Effector CD4-positive, alpha-beta T cell (primary cell): ENCODE measurements around the gene MSANTD3.
A peak's percentile ranks its signal among the peaks of the same experiment; 100 is the strongest.

Source experiments
- DNase-seq: peaks from one replicate; pipeline ENCODE4 v3.0.0-alpha.2; 2020

Gene MSANTD3

GRCh38 chr9:100466829-100467221, 39.9 kb downstream of the MSANTD3 start:
- DNase-seq, result no peak

- no peak for DNase-seq
Observed at GRCh38 chr9:100468041-100468440, 41.1 kb downstream of the MSANTD3 start.

GRCh38 chr9:100472268-100472667, 45.3 kb downstream of the MSANTD3 start:
- DNase-seq, result no peak

- DNase-seq, result peak; percentile 5
Observed at GRCh38 chr9:100472788-100473275, 45.9 kb downstream of the MSANTD3 start, which contains the start of gene TMEFF1. Gene TMEFF1, plus strand, starts transcription at chr9:100473149. Its CDS starts 396 bp downstream, at chr9:100473545.

GRCh38 chr9:100473276-100474081, 46.5 kb downstream of the MSANTD3 start:
- no peak for DNase-seq

- no peak for DNase-seq
Observed at GRCh38 chr9:100474082-100474923, 47.4 kb downstream of the MSANTD3 start.

- DNase-seq, result no peak
Observed at GRCh38 chr9:100474924-100475276, 48.0 kb downstream of the MSANTD3 start.

- no peak for DNase-seq
Observed at GRCh38 chr9:100477241-100477640, 50.3 kb downstream of the MSANTD3 start.

- DNase-seq, result no peak
Observed at GRCh38 chr9:100478192-100478591, 51.2 kb downstream of the MSANTD3 start.

- DNase-seq, result no peak
Observed at GRCh38 chr9:100479820-100480219, 52.9 kb downstream of the MSANTD3 start.

GRCh38 chr9:100485196-100485595, 58.3 kb downstream of the MSANTD3 start:
- no peak for DNase-seq

- DNase-seq, result no peak
Observed at GRCh38 chr9:100486479-100487176, 59.7 kb downstream of the MSANTD3 start.

- no peak for DNase-seq
Observed at GRCh38 chr9:100488177-100488576, 61.2 kb downstream of the MSANTD3 start.

GRCh38 chr9:100489836-100490235, 62.9 kb downstream of the MSANTD3 start:
- DNase-seq, result no peak

- no peak for DNase-seq
Observed at GRCh38 chr9:100492952-100493351, 66.0 kb downstream of the MSANTD3 start.

- no peak for DNase-seq
Observed at GRCh38 chr9:100498592-100498991, 71.6 kb downstream of the MSANTD3 start.

- no peak for DNase-seq
Observed at GRCh38 chr9:100499460-100499859, 72.5 kb downstream of the MSANTD3 start.

GRCh38 chr9:100499866-100500265, 72.9 kb downstream of the MSANTD3 start:
- no peak for DNase-seq
